ENCODE measurements around the gene ALDH1A3. TPM values are rescaled to one million over a fixed set of nuclear protein-coding genes. Genes with fewer than 3 reads are reported as not detected.
A peak's percentile ranks its signal among the peaks of the same experiment; 100 is the strongest.

Gene ALDH1A3
- total and polyA plus RNA-seq, 8 donors = 0.31 to 17.5 (median 0.54) TPM

DNA sequence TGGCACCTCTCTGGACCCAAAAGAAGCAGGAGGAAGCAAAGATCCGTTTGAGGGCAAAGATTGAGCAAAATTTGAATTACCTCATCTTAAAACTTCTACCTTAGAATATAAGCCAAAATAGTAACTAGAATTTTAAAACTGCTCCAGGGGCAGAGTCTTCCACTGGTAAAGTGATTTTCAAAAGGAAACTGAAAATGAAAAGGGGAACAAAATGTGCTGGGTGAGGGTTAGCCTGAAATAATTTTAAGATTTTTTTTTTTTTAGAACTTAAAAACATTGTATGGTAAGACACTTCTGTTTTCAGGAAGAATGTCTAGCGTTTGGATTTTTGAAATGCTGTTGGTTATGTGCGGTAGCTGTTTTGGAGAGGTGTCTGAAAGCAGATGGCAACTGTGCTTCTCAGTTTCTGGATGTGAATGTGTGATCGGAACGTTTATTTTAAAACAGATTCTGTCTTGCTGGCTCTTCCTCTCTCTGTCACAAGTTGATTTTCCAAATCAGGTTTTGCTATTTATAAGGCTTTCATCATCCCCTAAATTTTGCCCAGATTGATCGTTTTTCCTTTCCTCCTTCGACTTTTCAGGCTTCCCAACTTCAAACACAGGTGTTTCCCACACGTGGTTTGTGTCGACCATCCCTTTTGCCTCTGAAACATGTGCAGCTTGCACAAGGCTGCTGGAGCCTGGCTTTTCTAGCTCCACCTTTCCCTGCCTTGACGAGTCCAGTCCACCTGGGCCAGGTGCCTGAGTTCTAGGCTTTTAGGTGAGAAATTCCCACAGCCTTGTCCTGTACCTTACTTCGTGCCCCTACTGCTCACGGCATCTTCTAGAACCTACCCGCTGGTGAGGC, 42.8 kb downstream of the ALDH1A3 start:
- peaks cover 0 to 23% of the 10 kb centered on the region in 2 donors for H3K27me3 ChIP-seq
- TF ChIP-seq, protein P1, sequence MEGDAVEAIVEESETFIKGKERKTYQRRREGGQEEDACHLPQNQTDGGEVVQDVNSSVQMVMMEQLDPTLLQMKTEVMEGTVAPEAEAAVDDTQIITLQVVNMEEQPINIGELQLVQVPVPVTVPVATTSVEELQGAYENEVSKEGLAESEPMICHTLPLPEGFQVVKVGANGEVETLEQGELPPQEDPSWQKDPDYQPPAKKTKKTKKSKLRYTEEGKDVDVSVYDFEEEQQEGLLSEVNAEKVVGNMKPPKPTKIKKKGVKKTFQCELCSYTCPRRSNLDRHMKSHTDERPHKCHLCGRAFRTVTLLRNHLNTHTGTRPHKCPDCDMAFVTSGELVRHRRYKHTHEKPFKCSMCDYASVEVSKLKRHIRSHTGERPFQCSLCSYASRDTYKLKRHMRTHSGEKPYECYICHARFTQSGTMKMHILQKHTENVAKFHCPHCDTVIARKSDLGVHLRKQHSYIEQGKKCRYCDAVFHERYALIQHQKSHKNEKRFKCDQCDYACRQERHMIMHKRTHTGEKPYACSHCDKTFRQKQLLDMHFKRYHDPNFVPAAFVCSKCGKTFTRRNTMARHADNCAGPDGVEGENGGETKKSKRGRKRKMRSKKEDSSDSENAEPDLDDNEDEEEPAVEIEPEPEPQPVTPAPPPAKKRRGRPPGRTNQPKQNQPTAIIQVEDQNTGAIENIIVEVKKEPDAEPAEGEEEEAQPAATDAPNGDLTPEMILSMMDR (IDR thresholded peaks at IDR 0.05) = no peak
- H3K4me3 ChIP-seq = no peak overlapping the region

DNA sequence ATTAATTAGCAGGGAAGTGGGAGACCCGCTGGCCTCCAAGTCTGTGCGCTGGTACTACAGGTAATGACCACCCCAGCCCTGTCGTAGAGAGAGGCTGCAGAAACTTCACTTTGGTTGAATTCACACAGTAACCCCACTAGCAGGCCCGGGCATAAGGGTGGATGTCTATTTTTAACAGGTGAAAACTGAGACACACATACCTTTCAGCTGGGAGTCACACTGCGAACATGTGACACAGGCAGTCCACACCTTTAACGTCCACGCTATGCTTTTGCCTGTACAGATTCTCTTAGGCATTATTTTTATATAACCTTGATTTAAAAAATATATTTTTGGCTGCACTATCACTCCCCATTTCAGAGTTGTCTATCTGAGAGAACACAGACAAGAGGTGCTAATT, 43.4 kb downstream of the ALDH1A3 start:
- DNase-seq = no peak
- H3K27ac ChIP-seq = peak overlapping the region in 1 of 2 donors; percentile 65
- H3K4me1 ChIP-seq = peaks cover 0 to 39% of the 10 kb centered on the region in 2 donors
- no peaks in the 10 kb centered on the region for H3K9me3 ChIP-seq
- ATAC-seq = no peak
- H3K4me3 ChIP-seq = no peak overlapping the region
- H3K36me3 ChIP-seq = peaks cover 0 to 38% of the 10 kb centered on the region in 2 donors
- intact Hi-C loops (cut with DNase I) = no loop called here
- TF ChIP-seq, protein P1 (IDR thresholded peaks at IDR 0.05) = no peak
- peaks cover 0 to 17% of the 10 kb centered on the region in 2 donors for H3K27me3 ChIP-seq

More for the DNA sequence above, 42.8 kb downstream of the ALDH1A3 start:
- ATAC-seq = no peak
- intact Hi-C loops (cut with DNase I) = no loop called here
- peaks cover 0 to 44% of the 10 kb centered on the region in 2 donors for H3K4me1 ChIP-seq
- H3K36me3 ChIP-seq = peaks cover 0 to 33% of the 10 kb centered on the region in 2 donors
- no peak for DNase-seq
- H3K27ac ChIP-seq = peak overlapping the region in 1 of 2 donors; percentile 65
- H3K9me3 ChIP-seq = no peaks in the 10 kb centered on the region

DNA sequence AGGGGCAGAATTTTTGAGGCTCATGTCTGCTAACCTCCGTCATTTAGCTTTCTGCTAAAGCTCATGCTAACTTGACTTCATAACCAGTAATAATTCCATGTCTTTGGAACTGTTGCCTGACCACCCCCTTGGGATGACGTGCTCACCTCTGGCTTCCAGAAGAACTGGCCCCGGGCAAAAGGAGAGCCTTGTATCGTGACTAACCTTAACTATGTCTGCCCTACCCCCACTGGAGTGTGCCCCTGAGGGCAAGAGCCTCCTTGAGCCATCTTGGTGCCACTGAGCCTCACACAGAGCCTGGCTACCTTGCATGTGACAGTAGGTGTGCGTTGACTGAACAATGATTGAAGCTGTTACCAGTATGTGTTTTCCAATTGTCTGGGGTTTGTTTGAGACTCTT, 44.3 kb downstream of the ALDH1A3 start:
- TF ChIP-seq, protein P1 (IDR thresholded peaks at IDR 0.05) = no peak
- Histone ChIP-seq H3K36me3 (peaks cover 0 to 40% of the 10 kb centered on the region in 2 donors), H3K9me3 (no peaks in the 10 kb centered on the region), H3K4me3 (no peak overlapping the region), H3K27ac (no peak overlapping the region), H3K27me3 (peaks cover 0 to 9% of the 10 kb centered on the region in 2 donors), H3K4me1 (peaks cover 0 to 33% of the 10 kb centered on the region in 2 donors)
- no peak for DNase-seq
- no peak for ATAC-seq
- intact Hi-C loops (cut with DNase I) = no loop called here

DNA sequence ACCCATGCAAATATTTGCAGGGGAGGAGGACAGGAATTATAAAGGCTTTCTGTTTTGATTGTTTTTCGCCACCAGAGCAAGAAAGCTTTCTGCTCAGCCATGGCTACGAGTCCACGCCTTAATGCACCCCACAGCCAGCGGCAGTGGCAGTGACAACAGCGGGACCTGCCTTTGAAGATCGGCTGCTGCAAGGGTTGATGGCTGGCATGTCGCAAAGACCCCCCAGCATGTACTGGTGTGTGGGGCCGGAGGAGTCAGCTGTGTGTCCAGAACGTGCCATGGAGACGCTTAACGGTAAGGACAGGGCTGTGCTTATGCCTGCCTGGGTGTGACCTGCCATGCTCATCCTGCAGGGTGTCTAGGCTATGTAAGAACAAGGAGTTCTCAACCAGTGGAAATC, 44.8 kb downstream of the ALDH1A3 start:
- Histone ChIP-seq H3K27me3 (peaks cover 0 to 6% of the 10 kb centered on the region in 2 donors), H3K9me3 (no peaks in the 10 kb centered on the region), H3K36me3 (peaks cover 0 to 40% of the 10 kb centered on the region in 2 donors), H3K27ac (no peak overlapping the region), H3K4me1 (peaks cover 0 to 33% of the 10 kb centered on the region in 2 donors), H3K4me3 (no peak overlapping the region)
- TF ChIP-seq, protein P1 (IDR thresholded peaks at IDR 0.05) = no peak
- no peak for ATAC-seq
- DNase-seq = no peak
- intact Hi-C loops (cut with DNase I) = no loop called here

DNA sequence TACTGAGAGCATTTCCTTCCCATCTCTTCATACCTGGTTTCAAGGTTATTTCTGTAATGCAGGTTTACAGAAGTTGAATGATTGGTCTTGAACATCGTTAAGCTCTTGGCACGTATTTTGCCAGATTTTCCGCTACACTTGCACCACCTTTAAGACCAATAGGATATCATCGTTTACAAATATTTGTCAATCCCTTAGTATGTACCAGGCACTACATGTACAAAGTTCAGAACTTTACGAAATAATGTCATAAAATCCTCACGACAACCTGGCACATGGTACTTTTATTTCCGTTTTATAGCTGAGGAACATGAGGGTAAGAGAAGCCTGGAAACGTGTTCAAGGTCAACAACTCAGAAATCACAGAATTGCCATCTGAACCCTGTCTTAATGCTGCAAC, 45.8 kb downstream of the ALDH1A3 start:
- no peaks in the 10 kb centered on the region for H3K27me3 ChIP-seq
- intact Hi-C loops (cut with DNase I) = no loop called here
- no peak overlapping the region for H3K4me3 ChIP-seq
- no peaks in the 10 kb centered on the region for H3K9me3 ChIP-seq
- no peak overlapping the region for H3K27ac ChIP-seq
- peaks cover 0 to 40% of the 10 kb centered on the region in 2 donors for H3K36me3 ChIP-seq
- ATAC-seq = no peak
- DNase-seq = no peak
- TF ChIP-seq, protein P1 (IDR thresholded peaks at IDR 0.05) = no peak
- H3K4me1 ChIP-seq = peaks cover 0 to 26% of the 10 kb centered on the region in 2 donors

Measured in left lung (tissue), 10 donors.